ENCODE measurements around the gene ANKRD13B. TPM values are rescaled to one million over a fixed set of nuclear protein-coding genes. Genes with fewer than 3 reads are reported as not detected.
A peak's percentile ranks its signal among the peaks of the same experiment; 100 is the strongest.

ANKRD13B gene
- total RNA-seq, 2 experiments from 2014 or later: 14.1 to 15.1 TPM

- CTCF ChIA-PET: interaction anchor here (0.9 to 3.3 kb wide), 3 partner anchors 30 to 192 kb away, joined by 3 to 9 read pairs (median 3); partner anchors contain the start of gene ANKRD13B
- H3K27me3 Mint-ChIP-seq: no peaks in the 10 kb centered on the region
- no peak for DNase-seq
- POLR2A ChIA-PET: no interaction called here
- H3K4me1 Mint-ChIP-seq (ENCODE audit: low read depth): peaks cover 39% of the 10 kb centered on the region
- peaks cover 22% of the 10 kb centered on the region for H3K36me3 Mint-ChIP-seq
- no peak overlapping the region for H3K4me3 Mint-ChIP-seq
- no peak overlapping the region for H3K27ac Mint-ChIP-seq
- intact Hi-C loops (cut with micrococcal nuclease): loop anchor here (10.0 kb wide), 2 partner anchors 187 to 417 kb away; no protein-coding TSS in a partner anchor
- no peaks in the 10 kb centered on the region for H3K9me3 Mint-ChIP-seq
Observed at GRCh38 chr17:29561554-29562517, 31.1 kb upstream of the ANKRD13B start.

- intact Hi-C loops (cut with micrococcal nuclease): loop anchor here (10.0 kb wide), 2 partner anchors 188 to 418 kb away; no protein-coding TSS in a partner anchor
Observed at GRCh38 chr17:29562615-29563014, 30.3 kb upstream of the ANKRD13B start.

GRCh38 chr17:29563816-29564215 lies 29.1 kb upstream of the ANKRD13B start:
- H3K27me3 Mint-ChIP-seq: no peaks in the 10 kb centered on the region
- H3K9me3 Mint-ChIP-seq: no peaks in the 10 kb centered on the region
- intact Hi-C loops (cut with micrococcal nuclease): loop anchor here (10.0 kb wide), 2 partner anchors 189 to 419 kb away; no protein-coding TSS in a partner anchor
- ChIA-PET CTCF (interaction anchor here (0.6 to 1.8 kb wide), 2 partner anchors 19 to 194 kb away, joined by 4 to 8 read pairs; no protein-coding TSS in a partner anchor), POLR2A (interaction anchor here (0.6 kb wide), 1 partner anchor 125 kb away, joined by 4 read pairs; no protein-coding TSS in a partner anchor)
- peaks cover 28% of the 10 kb centered on the region for H3K4me1 Mint-ChIP-seq (ENCODE audit: low read depth)
- no peak overlapping the region for H3K4me3 Mint-ChIP-seq
- no peak overlapping the region for H3K27ac Mint-ChIP-seq
- no peak for DNase-seq
- H3K36me3 Mint-ChIP-seq: peaks cover 22% of the 10 kb centered on the region

More at GRCh38 chr17:29562615-29563014, 30.3 kb upstream of the ANKRD13B start:
- POLR2A ChIA-PET: no interaction called here
- H3K27ac Mint-ChIP-seq: no peak overlapping the region
- no peaks in the 10 kb centered on the region for H3K27me3 Mint-ChIP-seq
- DNase-seq: no peak
- no peaks in the 10 kb centered on the region for H3K9me3 Mint-ChIP-seq
- H3K36me3 Mint-ChIP-seq: peaks cover 22% of the 10 kb centered on the region
- CTCF ChIA-PET: interaction anchor here (0.5 to 0.9 kb wide), 2 partner anchors 29 to 165 kb away, joined by 3 read pairs; no protein-coding TSS in a partner anchor
- H3K4me1 Mint-ChIP-seq (ENCODE audit: low read depth): peaks cover 31% of the 10 kb centered on the region
- H3K4me3 Mint-ChIP-seq: no peak overlapping the region

DNA sequence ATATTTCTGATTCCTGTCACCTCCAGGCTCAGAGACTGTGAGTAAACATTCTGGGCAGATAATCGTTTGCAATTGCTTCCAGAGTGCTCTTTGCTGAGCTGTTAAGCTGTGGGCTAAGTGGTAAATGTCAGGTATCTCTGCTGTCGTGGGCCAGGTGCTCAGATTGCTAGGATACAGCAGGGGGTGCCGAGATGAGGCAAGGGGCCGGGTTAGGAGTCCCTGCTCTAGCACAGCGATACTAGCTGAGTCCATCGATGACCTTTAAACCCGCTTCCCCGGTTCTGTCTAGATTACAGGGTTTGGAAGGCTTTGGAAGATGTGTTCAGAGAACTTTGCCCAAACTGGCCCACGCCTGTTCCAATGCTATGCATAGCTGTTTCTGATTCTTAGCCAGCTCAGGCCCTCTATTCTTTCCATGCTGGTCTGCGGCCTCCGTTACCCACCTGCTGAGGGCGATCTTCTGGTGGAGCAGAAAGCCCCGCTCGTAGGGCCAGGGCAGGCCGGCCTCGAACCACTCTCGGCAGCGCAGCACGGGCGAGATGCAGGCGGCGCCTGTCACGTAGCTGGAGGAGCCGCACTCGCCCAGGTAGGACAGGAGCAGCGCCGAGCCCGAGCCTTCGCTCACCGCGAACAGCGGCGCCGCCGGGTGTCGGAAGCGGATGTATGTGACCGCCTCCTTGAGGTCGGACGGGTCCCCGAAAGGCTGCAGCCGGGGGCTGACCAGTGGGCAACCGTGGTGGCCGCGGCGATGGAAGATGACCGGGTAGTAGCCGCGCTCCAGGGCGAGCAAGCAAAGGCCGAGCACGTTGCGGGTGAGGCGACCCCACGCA lies 27.1 kb upstream of the ANKRD13B start:
- H3K27me3 Mint-ChIP-seq: no peaks in the 10 kb centered on the region

DNA sequence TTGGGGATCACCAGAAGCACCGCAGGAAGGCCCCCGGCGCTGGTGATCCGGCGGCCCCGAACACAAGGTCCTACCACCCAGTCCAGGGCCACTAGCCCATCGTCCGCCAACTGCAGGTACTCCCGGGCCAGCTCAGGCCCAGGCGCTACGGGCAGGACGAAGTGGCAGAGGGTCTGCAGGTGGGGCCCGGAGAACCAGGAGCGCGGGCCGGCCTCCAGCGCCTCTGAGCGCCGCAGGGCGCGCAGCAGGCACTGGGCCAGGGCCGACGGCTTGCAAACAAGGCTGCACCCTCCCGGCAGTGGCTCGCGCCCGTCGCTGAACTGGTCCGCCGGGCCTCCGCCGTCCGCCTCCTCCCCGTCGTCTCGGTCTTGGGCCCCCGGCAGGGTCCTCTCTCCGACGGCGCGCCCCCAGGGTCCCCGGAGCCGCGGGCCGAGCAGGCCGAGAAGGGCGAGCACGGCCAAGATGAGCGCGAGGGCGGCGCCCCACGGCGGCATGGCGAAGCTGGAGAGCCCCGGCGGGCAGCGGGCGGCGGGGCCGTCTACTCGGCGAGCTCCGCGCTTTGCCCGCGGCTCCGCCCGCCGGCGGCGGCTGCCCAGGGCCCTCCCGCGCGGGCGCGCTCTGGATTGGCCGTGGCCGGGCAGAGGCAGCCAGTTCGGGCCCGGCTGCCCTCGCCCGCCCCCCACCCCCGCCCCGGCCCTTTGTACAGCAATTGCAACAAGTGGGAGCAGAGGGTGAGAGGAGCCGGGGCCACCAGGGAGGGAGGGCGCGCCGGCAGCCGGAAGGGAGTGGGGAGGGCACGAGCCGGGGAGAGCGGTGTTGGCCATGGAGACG lies 26.2 kb upstream of the ANKRD13B start, which contains the start of gene ABHD15:
Gene ABHD15, minus strand, starts transcription at position 565 of the 831 bp plus-strand sequence. Its CDS starts 71 bp downstream, at position 494.
- peaks cover 16% of the 10 kb centered on the region for H3K36me3 Mint-ChIP-seq
- no peaks in the 10 kb centered on the region for H3K27me3 Mint-ChIP-seq
- peak; percentile 77 for DNase-seq
- peaks cover 38% of the 10 kb centered on the region for H3K4me1 Mint-ChIP-seq (ENCODE audit: low read depth)
- H3K27ac Mint-ChIP-seq: peak within 1 kb of the TSS; percentile 94
- ChIA-PET POLR2A (interaction anchor here (0.9 to 3.9 kb wide), 8 partner anchors 20 to 364 kb away, joined by 3 to 30 read pairs (median 4); partner anchors contain the start of genes CORO6 and NUFIP2), CTCF (interaction anchor here (0.6 to 7.0 kb wide), 15 partner anchors 10 to 429 kb away, joined by 3 to 60 read pairs (median 5); partner anchors contain the start of genes ANKRD13B and GIT1)
- peak within 1 kb of the TSS; percentile 87 for H3K4me3 Mint-ChIP-seq
- intact Hi-C loops (cut with micrococcal nuclease): loop anchor here (1.0 to 10.0 kb wide), 5 partner anchors 9 to 422 kb away; no protein-coding TSS in a partner anchor
- H3K9me3 Mint-ChIP-seq: no peaks in the 10 kb centered on the region

More for the DNA sequence above, 27.1 kb upstream of the ANKRD13B start:
- DNase-seq: peak; percentile 75
- peaks cover 36% of the 10 kb centered on the region for H3K4me1 Mint-ChIP-seq (ENCODE audit: low read depth)
- H3K4me3 Mint-ChIP-seq: peak overlapping the region; percentile 85
- H3K9me3 Mint-ChIP-seq: no peaks in the 10 kb centered on the region
- ChIA-PET CTCF (interaction anchor here (0.8 to 7.0 kb wide), 11 partner anchors 8 to 429 kb away, joined by 3 to 60 read pairs (median 4); partner anchors contain the start of gene ANKRD13B), POLR2A (interaction anchor here (0.8 to 3.9 kb wide), 5 partner anchors 22 to 365 kb away, joined by 3 to 30 read pairs (median 4); partner anchors contain the start of gene NUFIP2)
- peak overlapping the region; percentile 87 for H3K27ac Mint-ChIP-seq
- intact Hi-C loops (cut with micrococcal nuclease): loop anchor here (5.0 to 10.0 kb wide), 3 partner anchors 191 to 421 kb away; no protein-coding TSS in a partner anchor
- peaks cover 20% of the 10 kb centered on the region for H3K36me3 Mint-ChIP-seq

- ChIA-PET CTCF (interaction anchor here (0.6 to 7.0 kb wide), 11 partner anchors 9 to 277 kb away, joined by 3 to 60 read pairs (median 7); partner anchors contain the start of genes ANKRD13B and GIT1), POLR2A (interaction anchor here (0.9 to 3.9 kb wide), 6 partner anchors 20 to 55 kb away, joined by 3 to 30 read pairs (median 3); partner anchors contain the start of genes ANKRD13B and CORO6)
- H3K9me3 Mint-ChIP-seq: no peaks in the 10 kb centered on the region
- H3K4me1 Mint-ChIP-seq (ENCODE audit: low read depth): peaks cover 32% of the 10 kb centered on the region
- peak overlapping the region; percentile 90 for H3K27ac Mint-ChIP-seq
- H3K4me3 Mint-ChIP-seq: peak overlapping the region; percentile 87
- no peak for DNase-seq
- intact Hi-C loops (cut with micrococcal nuclease): loop anchor here (1.0 to 10.0 kb wide), 5 partner anchors 10 to 422 kb away; no protein-coding TSS in a partner anchor
- H3K36me3 Mint-ChIP-seq: peaks cover 11% of the 10 kb centered on the region
- H3K27me3 Mint-ChIP-seq: no peaks in the 10 kb centered on the region
Observed at GRCh38 chr17:29567304-29567553, 25.7 kb upstream of the ANKRD13B start.

DNA sequence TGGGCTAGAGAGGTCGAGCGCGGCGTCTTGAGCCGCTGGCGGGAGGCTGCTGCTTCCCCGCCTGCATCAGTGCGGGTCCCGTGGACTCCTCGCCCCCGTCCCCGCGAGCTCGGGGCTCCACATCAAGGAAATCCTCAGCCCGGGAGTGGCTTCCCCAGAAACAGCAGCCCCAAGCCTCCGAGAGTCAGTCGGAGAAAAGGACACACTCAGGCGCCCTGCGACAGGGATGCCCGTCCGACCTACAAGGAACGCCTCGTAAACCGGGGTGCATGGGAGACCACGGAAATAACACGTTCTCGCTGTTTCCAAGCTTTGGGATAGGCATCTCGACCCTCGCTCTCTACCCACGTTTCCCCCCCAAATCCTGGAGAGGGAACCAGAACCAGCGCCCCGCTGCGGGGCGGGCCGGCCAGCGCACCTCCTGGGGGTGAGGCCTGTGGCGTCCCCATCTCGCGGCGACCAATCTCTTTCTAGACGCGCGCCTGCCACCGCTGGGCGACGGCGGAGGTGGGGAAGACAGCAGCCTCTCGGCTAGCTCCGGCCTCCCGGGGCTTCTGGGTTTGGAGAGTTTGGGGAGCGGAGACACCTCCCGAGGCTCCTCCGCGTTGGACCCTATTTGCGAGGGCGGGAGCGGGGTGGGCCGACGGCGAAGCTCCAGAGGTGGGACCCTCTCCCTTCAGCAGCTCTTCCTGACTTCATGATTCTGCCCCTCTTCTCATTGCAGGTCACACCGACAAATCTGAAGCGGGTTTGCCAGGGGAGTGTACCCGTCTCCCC lies 25.2 kb upstream of the ANKRD13B start:
- intact Hi-C loops (cut with micrococcal nuclease): loop anchor here (1.0 to 10.0 kb wide), 8 partner anchors 10 to 423 kb away; partner anchors contain the start of gene NUFIP2
- Mint-ChIP-seq H3K4me1 (ENCODE audit: low read depth) (peaks cover 32% of the 10 kb centered on the region), H3K9me3 (no peaks in the 10 kb centered on the region), H3K27ac (peak overlapping the region; percentile 94), H3K4me3 (peak overlapping the region; percentile 86), H3K27me3 (no peaks in the 10 kb centered on the region), H3K36me3 (peaks cover 7% of the 10 kb centered on the region)
- peak; percentile 88 for DNase-seq
- CTCF ChIA-PET: interaction anchor here (0.7 to 7.0 kb wide), 12 partner anchors 9 to 431 kb away, joined by 3 to 60 read pairs (median 7); partner anchors contain the start of genes ANKRD13B and GIT1
- POLR2A ChIA-PET: interaction anchor here (0.7 to 3.9 kb wide), 5 partner anchors 14 to 55 kb away, joined by 3 to 30 read pairs (median 3); partner anchors contain the start of genes ANKRD13B and CORO6

- ChIA-PET POLR2A (interaction anchor here (0.9 to 3.9 kb wide), 4 partner anchors 10 to 49 kb away, joined by 3 to 30 read pairs (median 12); partner anchors contain the start of gene ANKRD13B), CTCF (interaction anchor here (0.5 to 7.0 kb wide), 14 partner anchors 8 to 432 kb away, joined by 3 to 60 read pairs (median 7); partner anchors contain the start of genes ANKRD13B and GIT1)
- DNase-seq: peak; percentile 93
- intact Hi-C loops (cut with micrococcal nuclease): loop anchor here (1.0 to 10.0 kb wide), 6 partner anchors 12 to 424 kb away; partner anchors contain the start of gene NUFIP2
- Mint-ChIP-seq H3K4me3 (peak within 1 kb of the TSS; percentile 86), H3K4me1 (ENCODE audit: low read depth) (peaks cover 38% of the 10 kb centered on the region), H3K27ac (peak within 1 kb of the TSS; percentile 94), H3K27me3 (no peaks in the 10 kb centered on the region), H3K36me3 (peaks cover 7% of the 10 kb centered on the region), H3K9me3 (no peaks in the 10 kb centered on the region)
Observed at GRCh38 chr17:29568331-29569244, 24.3 kb upstream of the ANKRD13B start, which contains the start of gene TP53I13. TSS of gene TP53I13 (plus strand) at chr17:29568701. CDS start at chr17:29568759, 58 bp downstream.

Data from activated CD4-positive, alpha-beta memory T cell treated with anti-CD3 and anti-CD28 coated beads for 36 hours (primary cell).